GM12872 (cell line): ENCODE measurements around the gene CATSPER3.

ENCODE experiments used
- CTCF ChIP-seq: IDR thresholded peaks from 3 replicates; pipeline ENCODE4 v1.5.1; 2011; ENCODE audit warnings: low read depth, mild to moderate bottlenecking, low read length, moderate library complexity; ENCODE audit not compliant: insufficient read depth

Gene CATSPER3

GRCh38 chr5:135008556-135008955, 40.8 kb downstream of the CATSPER3 start:
- TF ChIP-seq CTCF: no peak

GRCh38 chr5:135008981-135009735, 41.5 kb downstream of the CATSPER3 start:
- TF ChIP-seq CTCF: no peak

GRCh38 chr5:135009736-135010501, 42.2 kb downstream of the CATSPER3 start:
- no peak for TF ChIP-seq CTCF

- no peak; the same call in 2 of the 3 replicates for TF ChIP-seq CTCF
Observed at GRCh38 chr5:135010502-135011354, 43.0 kb downstream of the CATSPER3 start.

GRCh38 chr5:135011355-135012032, 43.8 kb downstream of the CATSPER3 start:
- TF ChIP-seq CTCF: no peak

GRCh38 chr5:135012033-135012588, 44.4 kb downstream of the CATSPER3 start:
- TF ChIP-seq CTCF: no peak
